Endothelial cell of umbilical vein (primary cell): ENCODE data around the gene CRAT. TPM values are rescaled to one million over a fixed set of nuclear protein-coding genes. Genes with fewer than 3 reads are reported as not detected.

Source experiments
- BruUV-seq: library from RNA; stranded (reverse); fragments of 400-500 nt; replicated peaks from 2 replicates; lab custom pipeline; 2021; lab: Mats Ljungman, UMichigan
- CTCF ChIA-PET: fragments of 300-600, 350-600 bp; sonication (Branson Sonifier 250); formaldehyde crosslinking; loops from one replicate; lab custom pipeline; 2021; ENCODE audit warnings: antibody characterized with exemption, inconsistent platforms; lab: Charles Lee
- POLR2A ChIA-PET: fragments of 300-600, 350-600 bp; sonication (Branson Sonifier 250); formaldehyde crosslinking; loops from one replicate; lab custom pipeline; 2021; ENCODE audit warnings: antibody characterized with exemption, inconsistent platforms; lab: Charles Lee
- DNase-seq: peaks from one replicate; pipeline ENCODE4 v3.0.0-alpha.2; 2011; ENCODE audit warnings: low read depth, low spot score
- FAIRE-seq: peaks from 2 replicates; lab custom pipeline; 2011; peaks lifted over from hg19 to GRCh38; lab: Jason Lieb, UNC
- H2AFZ ChIP-seq: 2 replicates; pipeline ENCODE4 v1.6.0; 2012; ENCODE audit warnings: low read depth, low read length, control low read depth, inconsistent platforms
- H3K27ac ChIP-seq: 2 replicates; pipeline ENCODE4 v1.5.1; 2011; ENCODE audit warnings: low read depth, mild to moderate bottlenecking, control low read depth, low read length, moderate library complexity; ENCODE audit not compliant: insufficient read depth
- H3K27me3 ChIP-seq, 2 experiments: 2 replicates each; pipeline versions ENCODE4 v1.6.0 to v1.6.1; 2011; ENCODE audit warnings: low read length in 2 of 2, mixed read lengths in 1 of 2; ENCODE audit not compliant: control insufficient read depth in 2 of 2, insufficient read depth in 2 of 2
- H3K36me3 ChIP-seq, 2 experiments: 2 replicates in 1 of 2; 3 replicates in 1 of 2; pipeline ENCODE4 v1.5.1; 2011; ENCODE audit warnings: low read length in 2 of 2, mild to moderate bottlenecking in 1 of 2, moderate library complexity in 1 of 2; ENCODE audit not compliant: control insufficient read depth in 2 of 2, insufficient read depth in 2 of 2; ENCODE audit errors: extremely low read depth in 1 of 2
- H3K4me1 ChIP-seq: 3 replicates; pipeline ENCODE4 v1.5.1; 2011; ENCODE audit warnings: mild to moderate bottlenecking, low read length; ENCODE audit not compliant: control insufficient read depth, insufficient read depth; ENCODE audit errors: extremely low read depth
- H3K4me2 ChIP-seq: 2 replicates; pipeline ENCODE4 v1.6.1; 2011; ENCODE audit warnings: low read length, control low read depth, mixed read lengths; ENCODE audit not compliant: insufficient read depth
- H3K4me3 ChIP-seq, 3 experiments: fragments of 200-600 bp in 1 of 3; sonication (generic), shearing (Covaris generic) in 1 of 3; replicated peaks in 1 of 3; 2 replicates each; pipeline ENCODE4 v1.5.1; 2011 to 2016; ENCODE audit warnings: control low read depth in 3 of 3, low read length in 3 of 3, mild to moderate bottlenecking in 2 of 3, inconsistent platforms in 1 of 3, low read depth in 1 of 3, moderate library complexity in 1 of 3; ENCODE audit not compliant: insufficient read depth in 1 of 3
- H3K79me2 ChIP-seq: 2 replicates; pipeline ENCODE4 v1.6.0; 2012; ENCODE audit warnings: low read length, inconsistent platforms; ENCODE audit not compliant: control insufficient read depth, insufficient read depth
- H3K9ac ChIP-seq: replicated peaks from 2 replicates; pipeline ENCODE3; 2011; ENCODE audit warnings: low read length, control low read depth; ENCODE audit not compliant: insufficient read depth; ENCODE audit errors: extremely low read depth
- H3K9me1 ChIP-seq: replicated peaks from 3 replicates; pipeline ENCODE4 v1.6.0; 2011; ENCODE audit warnings: mild to moderate bottlenecking, low read length; ENCODE audit not compliant: control insufficient read depth, insufficient read depth; ENCODE audit errors: extremely low read depth
- H3K9me3 ChIP-seq: replicated peaks from 2 replicates; pipeline ENCODE4 v1.5.1; 2012; ENCODE audit warnings: low read length, inconsistent platforms; ENCODE audit not compliant: control insufficient read depth, insufficient read depth
- H4K20me1 ChIP-seq: replicated peaks from 2 replicates; pipeline ENCODE3; 2011; ENCODE audit warnings: mild to moderate bottlenecking, low read length; ENCODE audit not compliant: control insufficient read depth, insufficient read depth; ENCODE audit errors: extremely low read depth
- EZH2 ChIP-seq: IDR thresholded peaks from 2 replicates; pipeline ENCODE4 v1.6.1; 2012; ENCODE audit warnings: borderline replicate concordance, low read depth, mild to moderate bottlenecking, moderate library complexity, low read length, inconsistent platforms; ENCODE audit not compliant: severe bottlenecking
- FOS ChIP-seq: IDR thresholded peaks from 2 replicates; pipeline ENCODE4 v1.6.1; 2011; ENCODE audit warnings: mild to moderate bottlenecking, low read length, moderate library complexity, borderline replicate concordance; ENCODE audit not compliant: insufficient read depth
- GATA2 ChIP-seq: IDR thresholded peaks from 2 replicates; pipeline ENCODE4 v1.7.0; 2011; ENCODE audit warnings: low read depth, mild to moderate bottlenecking, moderate library complexity, mixed read lengths, low read length; ENCODE audit not compliant: insufficient read length, insufficient read depth
- JUN ChIP-seq: IDR thresholded peaks from 2 replicates; pipeline ENCODE4 v1.6.1; 2011; ENCODE audit warnings: borderline replicate concordance, low read depth; ENCODE audit not compliant: insufficient read length, insufficient read depth
- MYC ChIP-seq: IDR thresholded peaks from one replicate; pipeline ENCODE4 v1.6.1; 2011; ENCODE audit warnings: mild to moderate bottlenecking, low read depth, low read length
- POLR2A ChIP-seq: IDR thresholded peaks from 2 replicates; pipeline ENCODE4 v1.6.1; 2012; ENCODE audit warnings: low read depth, mild to moderate bottlenecking, control low read depth, low read length
- POLR2AphosphoS5 ChIP-seq: IDR thresholded peaks from 2 replicates; pipeline ENCODE4 v1.6.1; 2012; ENCODE audit warnings: low read depth, mild to moderate bottlenecking, control low read depth, low read length, moderate library complexity; ENCODE audit not compliant: insufficient read depth
- dilution Hi-C: fragments of 300-500 bp; cut with MboI; formaldehyde crosslinking; loops from one replicate; pipeline ENCODE4 v1.15.0; 2019; ENCODE audit warnings: low sequenced_read_pairs; ENCODE audit not compliant: extremely low pct_ligation_motif_present
- intact Hi-C: fragments of 100-400 bp; cut with micrococcal nuclease; formaldehyde crosslinking; loops from one replicate; pipeline ENCODE4 v1.10.0; 2022
- polyA plus RNA-seq, 4 experiments: library from polyadenylated mRNA; depleted of rRNA in 3 of 4; stranded (reverse) in 3 of 4; unstranded in 1 of 4; fragments of >200 nt; gene quantifications; 2 replicates each; pipeline versions ENCODE4 v1.2.1 to v1.2.3, GENCODE V29; 2011 to 2012; ENCODE audit warnings: missing spikeins in 1 of 4
- total RNA-seq: library from RNA; stranded (reverse); gene quantifications from 2 replicates; pipeline ENCODE4 v1.2.3, GENCODE V29; 2021
- TF ChIP-seq, protein P1 (sequence below), 2 donors: IDR thresholded peaks; 1 replicate in 1 of 2; 2 replicates in 1 of 2; pipeline ENCODE4 v1.5.1; 2011; ENCODE audit warnings: low read length in 2 of 2, mild to moderate bottlenecking in 2 of 2, moderate library complexity in 2 of 2, control low read depth in 1 of 2, inconsistent platforms in 1 of 2, low read depth in 1 of 2; ENCODE audit not compliant: insufficient read depth in 1 of 2; ENCODE audit errors: extremely low read depth in 1 of 2
- TF ChIP-seq, protein P2 (sequence below): IDR thresholded peaks from 2 replicates; pipeline ENCODE4 v1.6.1; 2011; ENCODE audit not compliant: insufficient read depth, insufficient read length

CRAT gene
- total and polyA plus RNA-seq, 2 donors (not counting 3 experiments of a cell fraction or from before 2014, with no cell fraction given): 34.2 to 55.3 TPM

DNA sequence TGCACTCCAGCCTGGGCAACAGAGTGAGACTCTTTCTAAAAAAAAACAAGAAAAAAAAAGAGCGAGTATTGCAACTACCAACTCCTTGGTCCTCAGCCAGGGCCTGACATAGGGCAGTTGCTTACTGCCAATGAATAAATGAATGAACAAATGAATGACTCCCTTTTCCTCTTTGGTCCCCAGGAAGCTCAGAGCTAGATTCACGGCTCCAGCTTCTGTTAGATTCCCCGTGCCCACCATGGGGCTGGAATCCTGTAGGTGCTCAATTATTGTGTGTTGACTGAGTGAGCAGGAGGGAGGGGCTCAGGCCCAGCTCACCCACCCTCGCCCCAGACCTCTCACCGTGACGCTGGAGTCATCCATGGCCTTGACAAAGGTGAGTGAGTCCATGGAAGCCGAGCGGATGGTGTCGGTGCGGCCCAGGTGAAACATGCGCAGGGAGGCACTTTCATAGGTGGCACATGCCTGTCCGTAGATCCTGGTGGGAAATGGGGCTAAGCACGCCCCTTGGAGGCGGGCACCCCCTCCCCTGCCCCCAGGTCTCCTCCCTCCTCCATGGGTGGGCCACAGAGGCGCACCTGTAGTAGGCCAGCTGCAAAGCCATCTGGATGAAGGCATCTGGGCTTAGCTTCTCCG is 12.8 kb downstream of the CRAT start:
- dilution Hi-C loops: no loop called here

More for the DNA sequence above, 12.8 kb downstream of the CRAT start:
- FAIRE-seq (no peak), DNase-seq (no peak)
- Histone ChIP-seq H4K20me1 (no peaks in the 10 kb centered on the region), H3K4me3 (no peak overlapping the region), H3K27me3 (no peaks in the 10 kb centered on the region), H3K27ac (no peak overlapping the region), H3K9ac (no peak overlapping the region), H3K36me3 (peaks cover 0 to 2% of the 10 kb centered on the region in 2 experiments), H2AFZ (no peak overlapping the region), H3K79me2 (no peaks in the 10 kb centered on the region), H3K4me2 (no peak overlapping the region), H3K9me3 (no peaks in the 10 kb centered on the region), H3K9me1 (no peaks in the 10 kb centered on the region), H3K4me1 (no peaks in the 10 kb centered on the region)
- CTCF ChIA-PET: interaction anchor here (0.6 kb wide), 1 partner anchor 382 kb away, joined by 3 read pairs; no protein-coding TSS in a partner anchor
- intact Hi-C loops: no loop called here
- POLR2A ChIA-PET: interaction anchor here (0.6 kb wide), 1 partner anchor 70 kb away, joined by 5 read pairs; the partner anchor contains the start of gene SH3GLB2
- BruUV-seq: no TSS peak
- TF ChIP-seq JUN (no peak), EZH2 (no peak), GATA2 (no peak), FOS (no peak), POLR2AphosphoS5 (no peak), MYC (no peak), POLR2A (no peak)
- TF ChIP-seq, protein P1, sequence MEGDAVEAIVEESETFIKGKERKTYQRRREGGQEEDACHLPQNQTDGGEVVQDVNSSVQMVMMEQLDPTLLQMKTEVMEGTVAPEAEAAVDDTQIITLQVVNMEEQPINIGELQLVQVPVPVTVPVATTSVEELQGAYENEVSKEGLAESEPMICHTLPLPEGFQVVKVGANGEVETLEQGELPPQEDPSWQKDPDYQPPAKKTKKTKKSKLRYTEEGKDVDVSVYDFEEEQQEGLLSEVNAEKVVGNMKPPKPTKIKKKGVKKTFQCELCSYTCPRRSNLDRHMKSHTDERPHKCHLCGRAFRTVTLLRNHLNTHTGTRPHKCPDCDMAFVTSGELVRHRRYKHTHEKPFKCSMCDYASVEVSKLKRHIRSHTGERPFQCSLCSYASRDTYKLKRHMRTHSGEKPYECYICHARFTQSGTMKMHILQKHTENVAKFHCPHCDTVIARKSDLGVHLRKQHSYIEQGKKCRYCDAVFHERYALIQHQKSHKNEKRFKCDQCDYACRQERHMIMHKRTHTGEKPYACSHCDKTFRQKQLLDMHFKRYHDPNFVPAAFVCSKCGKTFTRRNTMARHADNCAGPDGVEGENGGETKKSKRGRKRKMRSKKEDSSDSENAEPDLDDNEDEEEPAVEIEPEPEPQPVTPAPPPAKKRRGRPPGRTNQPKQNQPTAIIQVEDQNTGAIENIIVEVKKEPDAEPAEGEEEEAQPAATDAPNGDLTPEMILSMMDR (IDR thresholded peaks at IDR 0.05; ENCODE audit: extremely low read depth in 1 of 2, insufficient read depth in 1 of 2, low read depth in 1 of 2, low read length in 2 of 2): no peak
- TF ChIP-seq, protein P2, sequence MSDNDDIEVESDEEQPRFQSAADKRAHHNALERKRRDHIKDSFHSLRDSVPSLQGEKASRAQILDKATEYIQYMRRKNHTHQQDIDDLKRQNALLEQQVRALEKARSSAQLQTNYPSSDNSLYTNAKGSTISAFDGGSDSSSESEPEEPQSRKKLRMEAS: no peak
